Stimulated activated CD8-positive, alpha-beta memory T cell treated with anti-CD3 and anti-CD28 coated beads, Interleukin-12 subunit alpha, Interleukin-12 subunit beta, amount 100 ng/mL, for 4 hours (primary cell): ENCODE data around the gene NME1.
"Not testable (repeated sequence)": the region's sequence is repeated elsewhere in the genome, so short reads cannot be mapped to it uniquely, and the experiment has no call there.

Experiments used
- DNase-seq: peaks from one replicate; pipeline ENCODE4 v3.0.0-alpha.2; 2020; ENCODE audit warnings: low read depth

The NME1 gene

GRCh38 chr17:51153210-51154072 lies at the start of gene NME1:
Gene NME1, plus strand, starts transcription at chr17:51153559. Its CDS starts 2,096 bp downstream, at chr17:51155655.
- DNase-seq, result peak; percentile 95

GRCh38 chr17:51107778-51108177 lies 45.6 kb upstream of the NME1 start:
- DNase-seq, result no peak

- DNase-seq, result not testable (repeated sequence)
These were observed 40.8 kb upstream of the NME1 start for GRCh38 chr17:51112303-51113222.

GRCh38 chr17:51115179-51115578 lies 38.2 kb upstream of the NME1 start:
- DNase-seq, result no peak

- DNase-seq, result no peak
These were observed 34.8 kb upstream of the NME1 start for GRCh38 chr17:51118330-51119195.

GRCh38 chr17:51119415-51120356 lies 33.7 kb upstream of the NME1 start:
- peak; percentile 17 for DNase-seq

GRCh38 chr17:51120357-51120738 lies 33.0 kb upstream of the NME1 start:
- no peak for DNase-seq

GRCh38 chr17:51120739-51121619 lies 32.4 kb upstream of the NME1 start, which contains the start of gene SPAG9:
Gene SPAG9, minus strand, starts transcription at chr17:51120868. Its CDS starts 212 bp downstream, at chr17:51120656.
- peak; percentile 85 for DNase-seq

GRCh38 chr17:51121620-51122472 lies 31.5 kb upstream of the NME1 start:
- peak; percentile 79 for DNase-seq

GRCh38 chr17:51122473-51123115 lies 30.8 kb upstream of the NME1 start:
- DNase-seq, result not testable (repeated sequence)

GRCh38 chr17:51124640-51125503 lies 28.5 kb upstream of the NME1 start:
- DNase-seq, result no peak

- no peak for DNase-seq
These were observed 25.3 kb upstream of the NME1 start for GRCh38 chr17:51128076-51128475.

- DNase-seq, result no peak
These were observed 20.4 kb upstream of the NME1 start for GRCh38 chr17:51132964-51133319.

- DNase-seq, result no peak
These were observed 20.0 kb upstream of the NME1 start for GRCh38 chr17:51133365-51133764.

GRCh38 chr17:51135956-51136355 lies 17.4 kb upstream of the NME1 start:
- DNase-seq, result no peak

GRCh38 chr17:51142597-51142996 lies 10.8 kb upstream of the NME1 start:
- no peak for DNase-seq
